Measurements from ENCODE around the gene SH3BP5.
"Not testable (repeated sequence)": the region's sequence is repeated elsewhere in the genome, so short reads cannot be mapped to it uniquely, and the experiment has no call there.

SH3BP5 gene

DNA sequence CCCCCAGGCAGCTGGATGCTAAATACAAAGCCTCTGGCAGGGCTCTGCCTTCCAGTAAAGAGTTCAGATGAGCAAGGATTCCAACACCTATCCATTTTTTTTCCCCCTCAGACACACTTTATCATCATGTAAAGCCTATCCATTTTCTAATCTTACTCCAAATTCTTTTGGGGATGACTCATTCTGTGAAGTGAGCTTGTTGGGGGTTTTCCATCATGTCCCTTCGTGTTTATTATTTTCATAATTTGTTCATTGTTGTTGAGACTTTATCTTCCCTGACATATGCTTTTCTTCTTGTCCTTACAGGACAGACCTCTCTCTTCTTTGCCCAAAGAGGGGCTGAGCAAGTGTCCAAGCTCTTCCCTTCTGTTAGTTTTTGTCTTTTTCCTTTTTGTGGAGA is 34.7 kb upstream of the SH3BP5 start:
- H3K9me2 ChIP-seq (replicated peaks; ENCODE audit: insufficient read depth, low read length) = no peaks in the 10 kb centered on the region
- H3K4me2 ChIP-seq (ENCODE audit: low read depth, low read length) = no peak overlapping the region
- H3K27ac ChIP-seq (ENCODE audit: low read length) = no peak overlapping the region
- no peaks in the 10 kb centered on the region for H4K20me1 ChIP-seq (ENCODE audit: insufficient read depth, low read length)
- H3K36me3 ChIP-seq (replicated peaks; ENCODE audit: insufficient read depth, low read length) = no peaks in the 10 kb centered on the region
- H2AFZ ChIP-seq (ENCODE audit: low read length) = no peak overlapping the region
- H3K4me3 ChIP-seq (ENCODE audit: low read length) = no peak overlapping the region
- no peak for TF ChIP-seq EZH2 (optimal IDR thresholded peaks at IDR 0.05; ENCODE audit: low read depth, low read length)
- no peak for TF ChIP-seq EZH2phosphoT487 (IDR thresholded peaks at IDR 0.05; ENCODE audit: low read length)
- TF ChIP-seq, protein P1, sequence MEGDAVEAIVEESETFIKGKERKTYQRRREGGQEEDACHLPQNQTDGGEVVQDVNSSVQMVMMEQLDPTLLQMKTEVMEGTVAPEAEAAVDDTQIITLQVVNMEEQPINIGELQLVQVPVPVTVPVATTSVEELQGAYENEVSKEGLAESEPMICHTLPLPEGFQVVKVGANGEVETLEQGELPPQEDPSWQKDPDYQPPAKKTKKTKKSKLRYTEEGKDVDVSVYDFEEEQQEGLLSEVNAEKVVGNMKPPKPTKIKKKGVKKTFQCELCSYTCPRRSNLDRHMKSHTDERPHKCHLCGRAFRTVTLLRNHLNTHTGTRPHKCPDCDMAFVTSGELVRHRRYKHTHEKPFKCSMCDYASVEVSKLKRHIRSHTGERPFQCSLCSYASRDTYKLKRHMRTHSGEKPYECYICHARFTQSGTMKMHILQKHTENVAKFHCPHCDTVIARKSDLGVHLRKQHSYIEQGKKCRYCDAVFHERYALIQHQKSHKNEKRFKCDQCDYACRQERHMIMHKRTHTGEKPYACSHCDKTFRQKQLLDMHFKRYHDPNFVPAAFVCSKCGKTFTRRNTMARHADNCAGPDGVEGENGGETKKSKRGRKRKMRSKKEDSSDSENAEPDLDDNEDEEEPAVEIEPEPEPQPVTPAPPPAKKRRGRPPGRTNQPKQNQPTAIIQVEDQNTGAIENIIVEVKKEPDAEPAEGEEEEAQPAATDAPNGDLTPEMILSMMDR (IDR thresholded peaks at IDR 0.05; ENCODE audit: low read length) = no peak
- no peak for DNase-seq
- H3K4me1 ChIP-seq (ENCODE audit: low read length) = peaks cover under 1% of the 10 kb centered on the region; the same call in 1 of the 2 replicates
- no peak overlapping the region for H3K9ac ChIP-seq (ENCODE audit: low read length)
- H3F3A ChIP-seq (ENCODE audit: insufficient read depth, low read length) = no peaks in the 10 kb centered on the region
- no peaks in the 10 kb centered on the region for H3K9me3 ChIP-seq (replicated peaks; ENCODE audit: insufficient read depth, low read length)
- H3K27me3 ChIP-seq (replicated peaks; ENCODE audit: insufficient read depth, low read length) = no peaks in the 10 kb centered on the region
- no peaks in the 10 kb centered on the region for H3K79me2 ChIP-seq (ENCODE audit: low read length)

DNA sequence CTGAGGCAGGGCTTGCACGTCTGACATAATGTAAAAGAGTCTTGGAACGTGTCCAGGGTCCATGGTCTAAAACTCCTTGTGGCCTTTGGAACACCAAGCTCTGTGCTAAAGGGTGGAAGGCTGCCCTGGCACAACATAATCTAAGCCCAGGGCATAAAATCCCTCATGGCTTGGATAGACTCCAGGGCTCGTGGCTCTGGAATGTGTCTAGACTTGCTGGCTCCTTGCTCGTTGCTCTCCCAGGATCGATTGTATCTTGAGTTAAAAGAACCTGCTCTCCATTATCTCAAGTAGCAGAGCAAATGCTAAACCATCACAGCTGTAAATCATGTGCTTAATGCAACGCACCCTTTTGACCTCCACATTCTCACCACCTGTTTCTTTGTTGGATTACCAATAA is 31.7 kb upstream of the SH3BP5 start:
- not testable (repeated sequence) for H3K4me2 ChIP-seq (ENCODE audit: low read depth, low read length); H2AFZ ChIP-seq (ENCODE audit: low read length); H3K9me3 ChIP-seq (replicated peaks; ENCODE audit: insufficient read depth, low read length); DNase-seq; H3K79me2 ChIP-seq (ENCODE audit: low read length); H4K20me1 ChIP-seq (ENCODE audit: insufficient read depth, low read length); H3K36me3 ChIP-seq (replicated peaks; ENCODE audit: insufficient read depth, low read length); H3K4me3 ChIP-seq (ENCODE audit: low read length); H3K27me3 ChIP-seq (replicated peaks; ENCODE audit: insufficient read depth, low read length); H3K9ac ChIP-seq (ENCODE audit: low read length); H3K9me2 ChIP-seq (replicated peaks; ENCODE audit: insufficient read depth, low read length); H3K27ac ChIP-seq (ENCODE audit: low read length)
- Histone ChIP-seq H3F3A (ENCODE audit: insufficient read depth, low read length) (peaks cover 14% of the 10 kb centered on the region; the same call in 1 of the 2 replicates), H3K4me1 (ENCODE audit: low read length) (peaks cover 17% of the 10 kb centered on the region)

DNA sequence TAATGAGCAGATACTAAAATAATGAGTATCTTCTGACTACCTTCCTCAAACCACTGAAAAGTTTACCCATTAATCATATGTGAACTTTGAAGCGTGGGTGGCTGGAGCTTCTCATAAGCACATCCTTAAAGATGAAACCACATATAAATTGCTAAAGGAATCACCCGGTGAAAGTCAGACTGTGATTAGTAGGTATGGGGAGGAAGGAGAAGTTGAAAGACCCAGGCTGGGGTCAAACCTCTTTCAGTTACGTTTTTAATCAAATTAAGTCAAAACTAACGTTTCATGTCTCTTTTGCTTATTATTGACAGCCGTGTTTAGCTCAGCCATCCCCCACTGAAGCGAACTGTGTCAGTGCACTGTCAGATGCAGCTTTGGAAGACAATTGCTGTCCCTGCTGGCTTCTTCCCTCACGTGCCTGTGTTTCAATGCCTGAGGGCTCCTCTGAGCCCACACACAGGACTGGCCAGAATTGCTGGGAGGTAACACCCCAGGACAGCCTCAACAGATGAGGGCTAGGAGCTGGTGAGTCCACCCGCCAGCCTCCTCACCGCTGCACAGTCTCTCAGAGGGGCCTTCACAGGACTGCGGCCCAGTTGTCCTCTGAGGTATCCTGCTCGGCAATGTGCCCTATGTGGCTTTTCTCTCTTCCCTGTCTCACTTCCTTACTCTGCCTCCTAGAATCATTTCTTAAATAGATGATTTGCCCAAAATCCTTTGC is 29.3 kb upstream of the SH3BP5 start:
- no peaks in the 10 kb centered on the region for H3K27me3 ChIP-seq (replicated peaks; ENCODE audit: insufficient read depth, low read length)
- peak overlapping the region; percentile 1; the same call in 1 of the 2 replicates for H3K27ac ChIP-seq (ENCODE audit: low read length)
- DNase-seq = no peak
- H4K20me1 ChIP-seq (ENCODE audit: insufficient read depth, low read length) = no peaks in the 10 kb centered on the region
- peaks cover 14% of the 10 kb centered on the region; the same call in 1 of the 2 replicates for H3F3A ChIP-seq (ENCODE audit: insufficient read depth, low read length)
- TF ChIP-seq, protein P1 (IDR thresholded peaks at IDR 0.05; ENCODE audit: low read length) = no peak
- TF ChIP-seq EZH2phosphoT487 (IDR thresholded peaks at IDR 0.05; ENCODE audit: low read length) (no peak), EZH2 (optimal IDR thresholded peaks at IDR 0.05; ENCODE audit: low read depth, low read length) (no peak)
- no peaks in the 10 kb centered on the region for H3K79me2 ChIP-seq (ENCODE audit: low read length)
- H3K9me3 ChIP-seq (replicated peaks; ENCODE audit: insufficient read depth, low read length) = no peaks in the 10 kb centered on the region
- no peaks in the 10 kb centered on the region for H3K36me3 ChIP-seq (replicated peaks; ENCODE audit: insufficient read depth, low read length)
- H3K4me1 ChIP-seq (ENCODE audit: low read length) = peaks cover 29% of the 10 kb centered on the region
- no peaks in the 10 kb centered on the region for H3K9me2 ChIP-seq (replicated peaks; ENCODE audit: insufficient read depth, low read length)
- H3K4me2 ChIP-seq (ENCODE audit: low read depth, low read length) = peak overlapping the region; percentile 48
- H2AFZ ChIP-seq (ENCODE audit: low read length) = peak overlapping the region; percentile 38
- H3K9ac ChIP-seq (ENCODE audit: low read length) = no peak overlapping the region
- no peak overlapping the region for H3K4me3 ChIP-seq (ENCODE audit: low read length)
